Mucosa of descending colon (tissue), 3 donors: ENCODE measurements around the gene GNAS-AS1. TPM values are rescaled to one million over a fixed set of nuclear protein-coding genes. Genes with fewer than 3 reads are reported as not detected.

Source experiments
- ATAC-seq: fragments of 200-7000 bp; cut with Tn5 transposase; one replicate; pipeline ENCODE4 v1.9.1; 2020; ENCODE audit warnings: mild to moderate bottlenecking, moderate library complexity
- DNase-seq, 3 donors: peaks; one replicate each; pipeline ENCODE4 v3.0.0-alpha.2; 2020
- H3K36me3 ChIP-seq: fragments of 200-600 bp; one replicate; pipeline ENCODE4 v1.8.0; 2021; ENCODE audit warnings: low read depth, mild to moderate bottlenecking
- H3K4me1 ChIP-seq: fragments of 200-600 bp; one replicate; pipeline ENCODE4 v1.8.0; 2021; ENCODE audit warnings: low read depth, mild to moderate bottlenecking
- H3K4me3 ChIP-seq: fragments of 200-600 bp; one replicate; pipeline ENCODE4 v1.8.0; 2021; ENCODE audit warnings: mild to moderate bottlenecking
- H3K9me3 ChIP-seq: fragments of 200-600 bp; one replicate; pipeline ENCODE4 v1.8.0; 2021; ENCODE audit warnings: mild to moderate bottlenecking
- CTCF ChIP-seq: fragments of 200-600 bp; IDR thresholded peaks from one replicate; pipeline ENCODE4 v1.8.0; 2022; ENCODE audit warnings: antibody characterized with exemption, mild to moderate bottlenecking
- intact Hi-C, 2 donors: fragments of 100-400 bp; cut with DNase I in 1 of 2; cut with micrococcal nuclease in 1 of 2; formaldehyde crosslinking; loops; one replicate each; pipeline versions ENCODE4 v1.11.0 to v1.11.1; 2022; cut with DNase I, micrococcal nuclease
- total RNA-seq, 3 donors: library from RNA; stranded (reverse); fragmentation: NEBNext Ultra II Directional in 2 of 3; extraction: Animal tissue kit (Norgen Biotek cat#: 25700) in 2 of 3; gene quantifications; one replicate each; pipeline versions ENCODE4 v1.2.1 to v1.2.4, GENCODE V29; 2021 to 2023
- donor health status: DM: no; HTN: no; CAD: no; lungs with moderate emphysema.
- donor health status: DM: no; HTN: no; CAD: no.
- donor health status: DM: no; HTN: yes; CAD: no.

The GNAS-AS1 gene
- total RNA-seq, 3 donors from 2014 or later, result 0.54 to 1.4 (median 1.0) TPM

- no peaks in the 10 kb centered on the region for H3K9me3 ChIP-seq
- H3K4me1 ChIP-seq, result peaks cover 3% of the 10 kb centered on the region
- intact Hi-C loops, result no loop called here
- no peak for DNase-seq
- ATAC-seq, result no peak
- no peak for TF ChIP-seq CTCF
- no peaks in the 10 kb centered on the region for H3K36me3 ChIP-seq
- H3K4me3 ChIP-seq, result no peak overlapping the region
Observed at GRCh38 chr20:58883241-58883691, 32.6 kb upstream of the GNAS-AS1 start.

- intact Hi-C loops, result no loop called here
- H3K4me1 ChIP-seq, result no peaks in the 10 kb centered on the region
- no peak for TF ChIP-seq CTCF
- H3K9me3 ChIP-seq, result no peaks in the 10 kb centered on the region
- no peak overlapping the region for H3K4me3 ChIP-seq
- DNase-seq (no peak), ATAC-seq (no peak)
- no peaks in the 10 kb centered on the region for H3K36me3 ChIP-seq
Observed at GRCh38 chr20:58882704-58883089, 32.0 kb upstream of the GNAS-AS1 start.

GRCh38 chr20:58880994-58881752 lies 30.5 kb upstream of the GNAS-AS1 start:
- no peaks in the 10 kb centered on the region for H3K9me3 ChIP-seq
- intact Hi-C loops, result no loop called here
- no peak for TF ChIP-seq CTCF
- no peaks in the 10 kb centered on the region for H3K4me1 ChIP-seq
- DNase-seq (no peak), ATAC-seq (no peak)
- no peaks in the 10 kb centered on the region for H3K36me3 ChIP-seq
- H3K4me3 ChIP-seq, result no peak overlapping the region

GRCh38 chr20:58880441-58880840 lies 29.7 kb upstream of the GNAS-AS1 start:
- Histone ChIP-seq H3K4me1 (no peaks in the 10 kb centered on the region), H3K9me3 (no peaks in the 10 kb centered on the region), H3K4me3 (no peak overlapping the region), H3K36me3 (no peaks in the 10 kb centered on the region)
- ATAC-seq (no peak), DNase-seq (no peak)
- intact Hi-C loops, result no loop called here
- no peak for TF ChIP-seq CTCF

- Histone ChIP-seq H3K4me1 (no peaks in the 10 kb centered on the region), H3K4me3 (no peak overlapping the region), H3K36me3 (no peaks in the 10 kb centered on the region), H3K9me3 (no peaks in the 10 kb centered on the region)
- no peak for ATAC-seq
- intact Hi-C loops, result no loop called here
- DNase-seq, result no peak
- no peak for TF ChIP-seq CTCF
Observed at GRCh38 chr20:58878399-58878798, 27.7 kb upstream of the GNAS-AS1 start.
